BLaER1 (cell line): Measurements from ENCODE around the gene TGM1.
"Not testable (repeated sequence)": the region's sequence is repeated elsewhere in the genome, so short reads cannot be mapped to it uniquely, and the experiment has no call there.

ENCODE experiments used
- H3K27ac ChIP-seq: shearing (Covaris generic); formaldehyde crosslinking; 2 replicates; pipeline ENCODE4 v1.8.1; 2022
- H3K27me3 ChIP-seq: shearing (Covaris generic); formaldehyde crosslinking; 2 replicates; pipeline ENCODE4 v1.8.1; 2022
- H3K36me3 ChIP-seq: shearing (Covaris generic); formaldehyde crosslinking; 2 replicates; pipeline ENCODE4 v1.8.1; 2022
- H3K4me1 ChIP-seq: shearing (Covaris generic); formaldehyde crosslinking; 2 replicates; pipeline ENCODE4 v1.8.1; 2022
- H3K4me2 ChIP-seq: shearing (Covaris generic); formaldehyde crosslinking; 2 replicates; pipeline ENCODE4 v1.8.1; 2022
- H3K4me3 ChIP-seq: shearing (Covaris generic); formaldehyde crosslinking; 2 replicates; pipeline ENCODE4 v1.8.1; 2022
- H3K9ac ChIP-seq: shearing (Covaris generic); formaldehyde crosslinking; 2 replicates; pipeline ENCODE4 v1.8.1; 2022
- H3K9me3 ChIP-seq: shearing (Covaris generic); formaldehyde crosslinking; 2 replicates; pipeline ENCODE4 v1.8.1; 2022
- H4K20me1 ChIP-seq: shearing (Covaris generic); formaldehyde crosslinking; 2 replicates; pipeline ENCODE4 v1.8.1; 2022
- Cebpa-rat ChIP-seq: shearing (Covaris generic); IDR thresholded peaks from 2 replicates; pipeline ENCODE4 v1.8.1; 2022

The TGM1 gene

GRCh38 chr14:24246765-24247212 lies 16.2 kb downstream of the TGM1 start:
- Histone ChIP-seq H3K4me2 (peak overlapping the region; percentile 21; the same call in 1 of the 2 replicates), H3K4me3 (no peak overlapping the region), H4K20me1 (peaks cover 4% of the 10 kb centered on the region), H3K9ac (0 out of 2 replicates have a peak overlapping the region, but pooled peaks have one; percentile 27), H3K27me3 (no peaks in the 10 kb centered on the region), H3K27ac (no peak overlapping the region), H3K9me3 (no peaks in the 10 kb centered on the region), H3K4me1 (peaks cover 33% of the 10 kb centered on the region), H3K36me3 (no peaks in the 10 kb centered on the region)
- no peak for TF ChIP-seq Cebpa-rat

- H3K27ac ChIP-seq, H3K9ac ChIP-seq, H3K27me3 ChIP-seq, H3K36me3 ChIP-seq, H3K4me3 ChIP-seq, H3K4me2 ChIP-seq, H3K9me3 ChIP-seq: not testable (repeated sequence)
- Histone ChIP-seq H4K20me1 (peaks cover 18% of the 10 kb centered on the region), H3K4me1 (peaks cover 41% of the 10 kb centered on the region)
Measured at GRCh38 chr14:24245350-24245749, 17.6 kb downstream of the TGM1 start.

GRCh38 chr14:24243336-24243836 lies 19.6 kb downstream of the TGM1 start:
- H3K27me3 ChIP-seq, result no peaks in the 10 kb centered on the region
- peak overlapping the region; percentile 97 for H3K27ac ChIP-seq
- no peaks in the 10 kb centered on the region for H3K9me3 ChIP-seq
- H3K9ac ChIP-seq, result peak overlapping the region; percentile 92
- no peak for TF ChIP-seq Cebpa-rat
- peak overlapping the region; percentile 99 for H3K4me2 ChIP-seq
- peaks cover 38% of the 10 kb centered on the region for H4K20me1 ChIP-seq
- H3K4me3 ChIP-seq, result peak overlapping the region; percentile 82
- peaks cover 55% of the 10 kb centered on the region for H3K4me1 ChIP-seq
- peaks cover 28% of the 10 kb centered on the region for H3K36me3 ChIP-seq

GRCh38 chr14:24241829-24242443 lies 21.0 kb downstream of the TGM1 start:
- H4K20me1 ChIP-seq, result peaks cover 46% of the 10 kb centered on the region
- peak overlapping the region; percentile 99 for H3K4me2 ChIP-seq
- H3K27me3 ChIP-seq, result no peaks in the 10 kb centered on the region
- peaks cover 51% of the 10 kb centered on the region for H3K4me1 ChIP-seq
- peak overlapping the region; percentile 97 for H3K27ac ChIP-seq
- H3K9ac ChIP-seq, result peak overlapping the region; percentile 92
- TF ChIP-seq Cebpa-rat, result no peak
- H3K9me3 ChIP-seq, result no peaks in the 10 kb centered on the region
- H3K4me3 ChIP-seq, result peak overlapping the region; percentile 82
- peaks cover 43% of the 10 kb centered on the region for H3K36me3 ChIP-seq

GRCh38 chr14:24240110-24240918 lies 22.7 kb downstream of the TGM1 start:
- no peak overlapping the region for H3K27ac ChIP-seq
- peak overlapping the region; percentile 32 for H3K9ac ChIP-seq
- no peaks in the 10 kb centered on the region for H3K9me3 ChIP-seq
- H4K20me1 ChIP-seq, result peaks cover 46% of the 10 kb centered on the region
- peaks cover 59% of the 10 kb centered on the region for H3K36me3 ChIP-seq
- TF ChIP-seq Cebpa-rat, result no peak
- H3K4me1 ChIP-seq, result peaks cover 50% of the 10 kb centered on the region
- H3K4me3 ChIP-seq, result no peak overlapping the region
- H3K4me2 ChIP-seq, result peak overlapping the region; percentile 99
- H3K27me3 ChIP-seq, result no peaks in the 10 kb centered on the region

- no peak for TF ChIP-seq Cebpa-rat
- peaks cover 58% of the 10 kb centered on the region for H3K4me1 ChIP-seq
Measured at GRCh38 chr14:24238527-24239037, 24.4 kb downstream of the TGM1 start.

GRCh38 chr14:24238123-24238522 lies 24.9 kb downstream of the TGM1 start:
- no peaks in the 10 kb centered on the region for H3K9me3 ChIP-seq
- H4K20me1 ChIP-seq, result peaks cover 46% of the 10 kb centered on the region
- peaks cover 58% of the 10 kb centered on the region for H3K4me1 ChIP-seq
- peaks cover 72% of the 10 kb centered on the region for H3K36me3 ChIP-seq
- no peak overlapping the region for H3K4me3 ChIP-seq
- no peak overlapping the region for H3K27ac ChIP-seq
- TF ChIP-seq Cebpa-rat, result no peak
- H3K27me3 ChIP-seq, result no peaks in the 10 kb centered on the region
- H3K9ac ChIP-seq, result no peak overlapping the region
- H3K4me2 ChIP-seq, result no peak overlapping the region

More at GRCh38 chr14:24238527-24239037, 24.4 kb downstream of the TGM1 start:
- H3K4me2 ChIP-seq, result peak overlapping the region; percentile 99; the same call in 1 of the 2 replicates
- H3K27me3 ChIP-seq, result no peaks in the 10 kb centered on the region
- peaks cover 72% of the 10 kb centered on the region for H3K36me3 ChIP-seq
- no peaks in the 10 kb centered on the region for H3K9me3 ChIP-seq
- no peak overlapping the region for H3K4me3 ChIP-seq
- H3K9ac ChIP-seq, result no peak overlapping the region
- no peak overlapping the region for H3K27ac ChIP-seq
- H4K20me1 ChIP-seq, result peaks cover 46% of the 10 kb centered on the region

GRCh38 chr14:24237463-24237955 lies 25.5 kb downstream of the TGM1 start:
- H3K36me3 ChIP-seq, result peaks cover 72% of the 10 kb centered on the region
- TF ChIP-seq Cebpa-rat, result no peak
- H3K9ac ChIP-seq, result no peak overlapping the region

GRCh38 chr14:24236689-24237462 lies 26.1 kb downstream of the TGM1 start:
- H4K20me1 ChIP-seq, result peaks cover 43% of the 10 kb centered on the region
- no peak overlapping the region for H3K27ac ChIP-seq
- H3K36me3 ChIP-seq, result peaks cover 72% of the 10 kb centered on the region
- TF ChIP-seq Cebpa-rat, result no peak
- H3K9me3 ChIP-seq, result no peaks in the 10 kb centered on the region
- no peak overlapping the region for H3K4me2 ChIP-seq
- no peak overlapping the region for H3K9ac ChIP-seq
- H3K4me3 ChIP-seq, result no peak overlapping the region
- peaks cover 59% of the 10 kb centered on the region for H3K4me1 ChIP-seq
- H3K27me3 ChIP-seq, result no peaks in the 10 kb centered on the region

More at GRCh38 chr14:24237463-24237955, 25.5 kb downstream of the TGM1 start:
- Histone ChIP-seq H3K4me2 (no peak overlapping the region), H3K27ac (no peak overlapping the region), H3K9me3 (no peaks in the 10 kb centered on the region), H3K4me1 (peaks cover 59% of the 10 kb centered on the region), H3K4me3 (no peak overlapping the region), H4K20me1 (peaks cover 46% of the 10 kb centered on the region), H3K27me3 (no peaks in the 10 kb centered on the region)
